ENCODE results near the gene BCL7C.
"Not testable (repeated sequence)": the region's sequence is repeated elsewhere in the genome, so short reads cannot be mapped to it uniquely, and the experiment has no call there.

Gene BCL7C

DNA sequence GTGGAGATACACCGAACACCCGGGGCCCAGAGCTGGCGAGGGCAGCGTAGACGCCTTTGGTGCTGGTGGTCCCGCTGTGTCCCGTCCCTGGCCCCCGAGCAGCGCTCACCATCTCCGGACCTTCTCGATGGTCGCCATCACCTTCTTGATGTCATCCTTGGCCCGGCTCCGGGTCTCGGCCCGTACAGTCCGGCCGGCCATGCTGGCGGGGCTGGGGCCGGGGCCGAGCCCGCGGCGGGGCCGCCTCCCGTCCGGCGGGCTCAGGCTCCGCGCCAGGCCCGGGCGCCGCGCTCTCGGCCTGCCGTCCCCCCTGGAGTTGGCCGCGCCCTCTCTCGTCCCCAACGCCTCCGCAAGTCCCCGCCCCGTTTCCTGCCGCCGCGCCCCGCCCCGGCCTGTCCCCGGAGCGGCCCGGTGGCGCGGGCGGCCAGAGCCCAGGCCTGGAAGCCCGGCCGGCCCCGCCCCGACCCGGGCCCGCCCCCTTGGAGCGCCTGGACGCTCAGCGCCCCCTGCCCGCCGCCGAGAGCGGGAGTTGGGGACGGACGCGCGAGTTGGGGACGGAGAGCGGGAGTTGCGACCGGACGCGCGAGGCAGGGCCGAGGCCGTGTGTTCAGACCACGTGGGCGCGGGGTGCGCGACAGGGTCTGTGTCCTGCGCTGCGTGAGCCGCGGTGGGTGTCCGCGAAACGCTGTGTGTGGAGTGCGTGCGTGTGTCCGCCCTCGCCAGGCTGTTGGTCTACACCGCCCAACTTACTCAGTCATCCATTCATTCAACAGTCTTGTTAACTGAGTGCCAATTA is at the start of gene BCL7C:
BCL7C (minus strand) TSS at position 334 of the 796 bp plus-strand sequence; CDS start at position 201, 133 bp downstream.
- peak; percentile 95 for DNase-seq

DNA sequence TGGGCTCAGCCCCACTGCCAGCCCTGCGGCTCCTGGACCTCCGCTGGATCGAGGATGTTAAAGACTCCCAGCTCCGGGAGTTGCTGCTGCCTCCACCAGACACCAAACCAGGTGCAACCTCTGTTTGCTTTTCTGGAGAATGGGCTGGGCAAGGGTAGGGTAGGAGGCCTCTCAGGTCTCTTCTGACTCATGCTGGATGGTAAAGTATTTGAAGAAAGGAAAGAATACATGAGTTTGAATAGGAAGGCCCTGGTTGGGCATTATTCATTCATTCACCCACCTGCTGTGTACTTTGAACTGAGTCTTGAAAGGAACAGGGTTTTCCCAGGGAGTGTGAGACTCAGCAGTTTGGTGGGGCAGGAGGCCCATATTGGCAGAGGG is 48.5 kb upstream of the BCL7C start:
- no peak for DNase-seq

DNA sequence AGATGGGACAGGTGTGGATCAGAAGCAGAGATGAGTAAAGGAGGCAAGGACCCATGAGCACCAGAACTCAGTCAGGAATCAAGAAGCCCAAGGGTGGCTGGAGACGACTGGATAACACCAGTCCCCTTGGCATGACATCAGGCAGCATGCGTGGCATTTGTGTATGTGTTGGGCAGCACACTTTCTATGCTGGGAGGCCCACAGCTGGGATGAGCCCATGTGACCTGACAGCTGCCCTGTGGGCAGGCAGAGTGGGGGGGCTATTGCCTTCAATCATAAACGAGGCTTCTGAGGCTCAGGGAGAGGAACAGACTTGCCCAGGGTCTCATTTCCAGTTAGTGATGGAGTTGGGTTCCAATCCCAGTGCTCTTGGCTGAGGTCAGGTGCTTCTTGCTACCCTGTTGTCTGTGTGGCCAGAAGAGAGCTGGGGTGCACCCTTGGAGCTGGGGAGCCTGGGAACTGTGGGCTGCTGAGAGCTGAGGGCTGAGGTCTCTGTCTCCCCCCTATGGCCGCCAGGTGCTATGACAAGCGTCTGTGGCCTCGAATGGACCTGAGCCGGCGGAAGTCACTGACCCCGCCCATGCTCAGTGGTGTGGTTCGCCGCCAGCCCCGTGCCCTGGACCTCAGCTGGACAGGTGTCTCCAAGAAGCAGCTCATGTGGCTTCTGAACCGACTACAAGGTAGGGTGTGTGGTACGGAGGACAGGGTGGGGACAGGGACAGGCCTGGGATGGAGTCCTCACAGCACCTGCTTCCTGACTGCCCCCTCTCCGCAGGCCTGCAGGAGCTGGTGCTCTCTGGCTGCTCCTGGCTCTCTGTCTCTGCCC is 47.9 kb upstream of the BCL7C start:
- DNase-seq = peak; percentile 76

GRCh38 chr16:30939571-30939970 is 45.7 kb upstream of the BCL7C start:
- DNase-seq = not testable (repeated sequence)

- DNase-seq = no peak
These were observed 43.8 kb upstream of the BCL7C start for GRCh38 chr16:30937692-30938091.

- no peak for DNase-seq
These were observed 41.1 kb upstream of the BCL7C start for GRCh38 chr16:30934827-30935557.

DNA sequence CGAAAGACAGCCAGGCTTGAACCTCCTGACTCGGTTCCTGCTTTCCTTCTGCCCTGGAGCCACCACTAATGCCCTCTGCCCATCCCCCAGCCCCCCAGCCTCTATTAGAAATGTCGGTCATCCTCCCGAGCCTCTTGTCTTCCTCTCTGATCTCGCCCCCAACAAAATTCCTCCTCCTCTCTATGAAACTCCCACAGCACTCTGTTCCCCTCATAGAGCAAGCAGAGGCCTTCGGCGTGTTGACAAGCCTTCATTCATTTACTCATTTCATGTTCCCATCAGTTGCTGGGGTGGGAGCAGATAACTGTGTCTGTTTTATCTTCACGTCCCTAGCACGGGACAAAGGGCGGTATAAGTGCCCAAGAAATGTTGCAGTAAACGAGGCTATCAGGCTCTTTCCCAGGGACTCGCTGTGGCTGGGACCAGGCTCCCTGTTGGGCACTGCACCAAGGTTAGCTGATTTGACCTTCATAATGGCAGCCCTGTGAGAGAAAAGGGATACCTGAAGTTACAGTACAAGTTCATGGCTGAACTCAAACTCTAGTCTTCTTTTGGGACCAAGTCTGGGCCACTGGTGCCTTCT is 37.3 kb upstream of the BCL7C start:
- no peak for DNase-seq

DNA sequence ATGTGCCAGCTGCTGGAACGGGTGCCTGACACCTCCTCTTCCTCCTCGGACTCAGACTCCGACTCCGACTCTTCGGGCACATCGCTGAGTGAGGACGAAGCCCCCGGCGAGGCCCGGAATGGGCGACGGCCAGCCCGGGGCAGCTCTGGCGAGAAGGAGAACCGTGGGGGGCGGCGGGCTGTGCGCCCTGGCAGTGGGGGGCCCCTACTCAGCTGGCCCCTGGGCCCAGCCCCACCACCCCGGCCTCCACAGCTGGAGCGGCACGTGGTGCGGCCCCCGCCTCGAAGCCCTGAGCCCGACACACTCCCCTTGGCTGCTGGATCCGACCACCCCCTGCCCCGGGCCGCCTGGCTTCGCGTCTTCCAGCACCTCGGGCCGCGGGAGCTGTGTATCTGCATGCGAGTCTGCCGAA is 36.3 kb upstream of the BCL7C start:
- no peak for DNase-seq

DNA sequence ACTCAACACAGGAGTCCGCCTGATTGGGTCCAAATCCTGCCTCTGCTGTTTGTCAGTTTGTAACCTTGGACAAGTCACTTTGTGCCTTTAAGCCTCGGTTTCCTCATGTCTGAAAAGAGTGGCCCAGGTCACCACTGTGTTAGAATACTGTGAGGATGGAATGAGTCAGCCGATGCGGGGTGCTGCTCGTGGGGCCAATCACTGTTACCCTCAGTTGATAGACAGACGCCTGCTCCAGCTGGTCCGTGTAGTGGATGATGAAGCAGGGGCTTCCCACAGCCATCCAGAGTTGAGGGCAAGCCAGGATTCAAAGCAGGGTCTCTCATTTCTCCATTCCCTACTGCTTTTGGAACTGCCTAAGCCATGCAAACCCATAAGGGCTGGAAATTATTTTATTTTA is 35.3 kb upstream of the BCL7C start:
- no peak for DNase-seq

DNA sequence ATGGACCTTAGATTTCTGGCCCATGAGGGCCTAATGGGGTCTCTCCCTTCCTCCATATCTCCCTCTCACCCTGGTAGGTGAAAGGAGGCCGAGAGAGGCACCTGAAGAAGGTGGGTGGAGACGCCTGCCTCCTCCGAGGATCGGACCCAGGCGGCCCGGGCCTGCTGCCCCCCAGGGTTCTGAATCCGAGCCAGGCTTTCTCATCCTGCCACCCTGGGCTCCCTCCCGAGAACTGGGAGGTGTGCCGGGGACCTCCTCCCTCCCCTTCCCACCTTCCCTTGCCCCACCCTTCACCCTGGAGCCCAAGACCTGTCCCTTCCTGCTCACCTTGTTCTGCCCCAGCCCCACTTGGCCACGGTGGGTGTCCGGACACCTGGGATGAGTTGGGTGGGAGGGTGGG is 34.5 kb upstream of the BCL7C start:
- no peak for DNase-seq

DNA sequence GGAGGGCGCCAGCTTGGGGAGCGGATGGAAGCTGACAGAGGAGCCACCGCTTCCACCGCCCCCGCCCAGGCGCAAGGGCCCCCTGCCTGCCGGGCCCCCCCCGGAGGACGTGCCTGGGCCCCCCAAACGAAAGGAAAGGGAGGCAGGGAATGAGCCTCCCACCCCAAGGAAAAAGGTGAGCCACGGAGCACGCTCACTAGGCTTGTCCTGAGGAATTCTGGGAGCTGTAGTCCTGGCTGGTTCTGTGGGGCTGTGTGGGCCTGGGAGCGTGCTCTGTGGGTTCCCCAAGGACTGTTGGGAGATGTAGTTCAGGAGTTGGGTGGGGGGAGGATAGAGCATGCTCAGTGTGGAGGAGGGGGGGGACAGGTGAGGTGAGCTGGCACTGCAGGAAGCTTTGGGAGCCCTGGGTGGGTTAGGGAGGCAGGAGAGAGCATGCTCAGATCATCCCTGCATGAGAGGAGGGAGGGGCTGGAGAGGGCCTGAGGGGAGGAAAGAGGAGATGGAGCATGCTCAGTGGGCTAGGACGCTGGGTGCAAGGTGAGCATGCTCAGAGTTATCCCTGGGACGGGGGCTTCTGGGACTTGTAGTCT is 34.0 kb upstream of the BCL7C start:
- DNase-seq = peak; percentile 81

- DNase-seq = no peak
These were observed 33.3 kb upstream of the BCL7C start for GRCh38 chr16:30926937-30927788.

GRCh38 chr16:30925995-30926811 is 32.3 kb upstream of the BCL7C start:
- no peak for DNase-seq

DNA sequence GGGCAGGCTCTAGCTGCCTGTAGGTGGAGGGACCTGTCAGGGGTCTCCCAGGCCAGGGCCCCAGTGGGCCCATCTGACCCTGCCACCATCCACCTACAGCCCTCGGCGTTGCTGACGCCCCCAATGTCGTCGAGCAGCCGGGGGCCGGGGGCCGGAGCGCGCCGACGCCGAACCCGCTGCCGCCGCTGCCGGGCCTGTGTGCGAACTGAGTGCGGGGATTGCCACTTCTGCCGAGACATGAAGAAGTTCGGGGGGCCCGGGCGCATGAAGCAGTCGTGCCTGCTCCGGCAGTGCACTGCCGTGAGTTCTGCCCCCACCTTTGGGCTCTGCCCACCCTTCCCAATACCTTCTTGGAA is 31.7 kb upstream of the BCL7C start:
- no peak for DNase-seq

DNA sequence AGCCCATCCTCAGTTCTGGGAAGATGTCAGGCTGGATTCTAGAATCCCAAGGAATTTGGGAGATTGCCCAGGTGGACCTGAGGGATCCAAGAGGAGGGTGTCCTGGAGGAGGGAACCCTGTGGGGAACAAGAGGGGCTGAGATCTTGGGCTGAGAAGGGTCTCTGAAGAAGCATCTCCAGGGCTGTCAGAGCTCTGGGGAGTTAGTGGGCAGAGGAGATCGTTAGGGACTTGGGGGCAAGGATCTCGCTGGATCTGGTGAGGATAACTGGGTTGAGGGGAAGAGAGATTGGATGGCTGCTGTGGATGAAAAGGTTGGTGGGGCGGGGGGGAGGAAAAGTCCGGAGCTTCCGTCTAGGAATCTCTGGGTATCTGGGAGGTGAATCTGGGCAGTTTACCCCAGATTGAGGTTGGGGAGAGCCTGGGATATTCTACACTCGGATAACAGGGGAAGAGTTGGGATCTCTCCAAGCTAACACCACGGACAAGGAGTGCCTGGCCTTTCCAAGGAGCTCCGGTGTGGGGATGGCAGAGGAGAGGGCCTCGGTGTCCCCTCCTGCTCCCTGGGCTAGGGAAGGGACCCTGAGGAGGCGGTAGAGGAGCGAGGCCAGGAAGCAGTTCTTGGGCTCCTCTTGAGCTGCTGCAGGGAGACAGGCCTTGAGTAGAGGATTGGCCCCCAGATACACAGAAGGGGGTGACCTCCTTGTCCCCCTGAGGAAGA is 31.2 kb upstream of the BCL7C start:
- DNase-seq = no peak

DNA sequence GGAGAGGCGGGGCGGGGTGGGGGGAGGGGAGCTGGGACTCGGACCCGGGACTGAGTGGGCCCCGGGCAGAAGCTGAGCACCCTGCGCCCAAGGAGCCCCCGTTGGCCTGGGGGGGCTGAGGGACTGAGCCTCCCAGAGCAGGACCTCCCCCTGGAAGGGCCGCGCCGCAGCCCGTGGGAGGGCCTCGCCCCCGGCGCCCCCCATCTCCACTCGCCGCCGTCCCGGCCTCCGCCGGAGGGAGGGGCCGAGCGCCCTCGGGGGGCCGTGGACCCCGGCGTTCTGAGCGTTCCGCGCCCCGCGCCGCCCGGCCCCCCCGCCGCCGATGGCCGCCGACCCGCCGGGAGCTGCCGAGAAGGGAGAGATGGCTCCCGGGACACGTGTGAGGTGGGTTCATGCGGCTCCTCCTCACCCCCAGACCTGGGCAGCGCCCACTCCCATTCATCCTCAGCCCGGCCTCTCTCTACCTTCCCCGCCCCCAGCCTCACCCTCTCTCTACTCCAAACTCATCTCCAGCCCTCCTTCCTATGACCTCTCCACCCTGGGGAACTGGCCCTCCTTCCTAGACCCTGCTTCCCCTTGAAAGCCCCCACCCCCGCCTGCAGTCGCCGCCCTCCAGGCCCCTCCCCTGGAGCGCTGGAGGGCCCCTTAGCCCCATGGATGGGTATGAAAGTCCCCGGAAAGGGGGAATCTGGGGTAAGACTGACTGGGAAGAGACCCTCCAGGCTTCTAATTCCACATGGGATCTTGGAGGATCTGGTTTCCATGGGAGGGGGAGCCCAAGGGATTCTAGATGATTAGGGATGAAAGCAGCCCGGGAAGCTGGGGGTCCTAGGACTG is 30.4 kb upstream of the BCL7C start:
- peak; percentile 56 for DNase-seq

- peak; percentile 74 for DNase-seq
These were observed 29.7 kb upstream of the BCL7C start, which contains the start of gene FBXL19 for GRCh38 chr16:30923554-30924075. FBXL19 (plus strand) TSS chr16:30923572; CDS start chr16:30925755, 2,183 bp downstream.

GRCh38 chr16:30922960-30923535 is 29.2 kb upstream of the BCL7C start:
- DNase-seq = peak; percentile 100
